ENCODE data around the gene TAS2R16.

The TAS2R16 gene, protein sequence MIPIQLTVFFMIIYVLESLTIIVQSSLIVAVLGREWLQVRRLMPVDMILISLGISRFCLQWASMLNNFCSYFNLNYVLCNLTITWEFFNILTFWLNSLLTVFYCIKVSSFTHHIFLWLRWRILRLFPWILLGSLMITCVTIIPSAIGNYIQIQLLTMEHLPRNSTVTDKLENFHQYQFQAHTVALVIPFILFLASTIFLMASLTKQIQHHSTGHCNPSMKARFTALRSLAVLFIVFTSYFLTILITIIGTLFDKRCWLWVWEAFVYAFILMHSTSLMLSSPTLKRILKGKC

DNA sequence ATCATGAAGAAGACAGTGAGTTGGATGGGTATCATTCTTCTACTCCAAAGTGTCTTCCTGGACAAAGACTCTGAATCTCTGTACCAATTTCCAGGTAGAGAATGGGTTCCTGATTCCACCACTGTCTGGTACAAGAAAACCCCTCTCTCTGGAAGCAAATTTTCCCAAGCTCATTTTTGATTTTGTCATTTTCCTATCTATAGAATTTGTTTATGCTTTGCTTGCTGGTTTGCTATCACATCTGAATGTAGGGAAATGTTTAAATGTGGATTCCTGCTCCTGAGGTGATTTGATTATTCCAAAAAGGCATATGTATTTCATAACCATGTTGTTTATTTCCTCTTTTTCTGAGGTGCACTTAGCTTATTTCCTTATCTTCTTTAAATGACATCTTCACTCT lies at the start of gene TAS2R16:
Gene TAS2R16, minus strand, starts transcription at position 101 of the 400 bp plus-strand sequence. Its CDS starts 66 bp downstream, at position 35.
- DNase-seq, result no peak

DNA sequence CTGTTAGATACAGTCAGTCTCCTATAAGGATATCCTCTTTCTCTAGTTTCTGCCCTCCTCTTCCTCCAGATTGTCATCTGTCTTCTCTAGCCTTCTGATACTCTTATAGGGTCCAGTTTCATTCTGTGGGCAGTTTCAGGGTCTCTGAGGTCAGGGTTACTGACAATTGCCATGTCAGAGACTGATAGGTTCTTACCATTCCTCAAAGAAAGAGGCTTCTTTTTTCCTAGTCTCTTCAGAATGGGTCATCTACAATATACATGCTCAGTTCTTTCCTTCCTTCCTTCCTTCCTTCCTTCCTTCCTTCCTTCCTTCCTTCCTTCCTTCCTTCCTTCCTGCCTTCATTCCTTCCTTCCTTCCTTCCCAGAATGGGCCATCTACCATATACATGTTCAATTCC lies 48.1 kb upstream of the TAS2R16 start:
- DNase-seq, result no peak

DNA sequence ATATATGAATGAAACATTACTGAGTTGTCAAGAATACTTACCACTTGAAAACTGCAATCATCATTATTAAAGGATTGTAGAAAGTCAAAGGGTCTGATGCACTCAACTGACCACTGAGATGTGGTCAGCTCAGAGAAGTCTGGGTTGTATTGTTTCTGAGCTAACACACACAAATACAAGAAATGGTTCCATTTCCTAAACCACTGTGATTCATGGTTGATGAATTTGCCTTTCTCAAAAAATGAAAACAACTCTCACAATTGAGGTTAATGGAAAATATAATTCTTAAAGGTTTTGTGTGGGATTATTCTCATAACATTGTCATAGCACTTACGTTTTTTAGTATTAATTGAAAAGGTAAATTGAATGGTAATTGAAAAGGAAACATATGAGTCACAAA lies 45.6 kb upstream of the TAS2R16 start:
- DNase-seq, result no peak

DNA sequence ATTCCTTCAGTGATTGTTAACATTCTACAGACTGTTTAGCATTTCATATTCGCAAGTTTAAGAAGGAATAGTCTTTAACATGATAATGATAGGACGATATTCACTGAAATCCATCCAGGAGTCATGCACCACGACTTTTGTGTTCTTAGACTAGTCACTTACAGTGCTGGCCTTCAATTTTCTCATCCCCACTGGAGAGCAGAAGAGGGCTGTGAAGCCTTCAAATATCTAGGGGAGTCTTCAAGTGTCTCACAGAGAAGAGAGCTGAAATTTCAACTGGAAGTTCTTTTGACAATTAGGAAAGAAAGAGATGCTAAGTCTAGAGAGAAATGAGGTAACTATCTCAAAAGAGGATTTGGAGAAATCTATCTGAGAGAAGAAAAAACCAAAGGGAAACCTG lies 43.8 kb upstream of the TAS2R16 start:
- DNase-seq, result no peak

DNA sequence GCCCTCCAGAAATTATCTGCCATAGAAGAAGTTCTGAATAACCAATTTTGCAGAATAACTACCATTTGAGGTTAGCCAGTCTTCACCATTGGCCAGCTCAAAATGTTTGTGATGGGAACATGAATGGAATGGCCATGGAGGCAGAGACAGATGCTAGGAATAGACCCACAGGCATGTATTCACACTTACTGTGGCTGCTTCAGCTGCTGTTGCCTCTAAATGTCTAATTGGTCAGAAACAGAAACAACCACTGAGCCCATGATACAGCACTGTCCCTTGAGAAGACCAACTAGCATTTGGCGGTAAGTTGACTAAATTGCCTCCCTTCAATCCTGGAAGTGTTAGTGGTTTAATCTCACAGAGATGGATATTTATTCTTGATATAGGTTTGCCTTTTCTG lies 38.6 kb upstream of the TAS2R16 start:
- no peak for DNase-seq

DNA sequence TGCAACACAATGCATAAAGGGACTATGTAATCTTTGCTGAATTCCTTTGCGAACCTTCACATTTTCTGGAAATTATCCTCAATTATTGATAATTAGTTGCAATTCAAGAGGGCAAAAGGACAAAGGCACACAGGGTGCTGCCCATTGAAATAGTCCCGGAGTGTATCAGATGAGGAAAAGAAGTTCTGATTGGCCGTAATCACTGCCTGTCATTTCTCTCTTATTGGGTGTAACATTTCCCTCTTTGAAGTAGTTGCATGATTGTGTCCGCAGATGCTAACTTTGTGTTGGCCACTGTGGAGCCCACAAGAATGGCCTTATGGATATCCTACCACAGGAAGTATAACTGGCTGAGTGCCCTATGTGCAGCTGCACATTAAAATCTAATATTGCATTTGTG lies 35.1 kb upstream of the TAS2R16 start:
- no peak for DNase-seq

DNA sequence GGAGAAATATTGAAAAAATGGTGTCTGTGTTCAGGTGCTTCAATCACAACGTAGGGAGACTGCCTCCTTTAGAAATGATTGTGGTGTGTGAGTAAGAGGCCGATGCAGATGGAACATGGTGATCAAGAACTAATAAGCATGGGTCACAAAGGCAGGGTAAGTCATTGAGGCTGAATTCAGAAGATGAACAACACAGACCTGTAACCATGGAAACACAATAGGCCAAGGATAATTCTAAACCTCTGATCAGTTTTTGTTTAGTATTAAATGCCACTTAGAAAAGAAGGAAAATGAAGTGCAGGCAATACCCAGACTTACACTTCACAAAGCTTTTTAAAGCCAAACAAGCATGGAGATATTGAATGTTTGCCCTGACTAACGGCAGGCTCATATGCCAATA lies 32.8 kb upstream of the TAS2R16 start:
- DNase-seq, result no peak

DNA sequence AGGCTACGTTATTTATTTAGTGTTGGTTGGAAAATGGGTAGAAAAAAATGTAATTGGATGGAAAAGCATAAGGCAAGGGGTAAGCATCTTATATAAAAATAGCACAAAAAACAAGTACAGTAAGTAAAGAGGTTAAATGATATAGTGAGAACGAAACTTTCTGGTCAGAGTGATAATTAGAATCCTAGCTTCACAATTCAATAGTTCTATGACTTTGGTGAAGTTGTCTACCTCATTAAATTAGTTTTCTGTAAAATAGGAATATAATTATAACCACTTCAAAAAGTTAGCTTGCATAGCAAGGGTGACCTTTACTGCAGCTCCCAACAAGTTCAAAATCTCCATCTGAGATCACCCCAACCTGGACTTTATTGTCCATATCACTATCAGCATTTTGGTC lies 30.8 kb upstream of the TAS2R16 start:
- DNase-seq, result no peak

DNA sequence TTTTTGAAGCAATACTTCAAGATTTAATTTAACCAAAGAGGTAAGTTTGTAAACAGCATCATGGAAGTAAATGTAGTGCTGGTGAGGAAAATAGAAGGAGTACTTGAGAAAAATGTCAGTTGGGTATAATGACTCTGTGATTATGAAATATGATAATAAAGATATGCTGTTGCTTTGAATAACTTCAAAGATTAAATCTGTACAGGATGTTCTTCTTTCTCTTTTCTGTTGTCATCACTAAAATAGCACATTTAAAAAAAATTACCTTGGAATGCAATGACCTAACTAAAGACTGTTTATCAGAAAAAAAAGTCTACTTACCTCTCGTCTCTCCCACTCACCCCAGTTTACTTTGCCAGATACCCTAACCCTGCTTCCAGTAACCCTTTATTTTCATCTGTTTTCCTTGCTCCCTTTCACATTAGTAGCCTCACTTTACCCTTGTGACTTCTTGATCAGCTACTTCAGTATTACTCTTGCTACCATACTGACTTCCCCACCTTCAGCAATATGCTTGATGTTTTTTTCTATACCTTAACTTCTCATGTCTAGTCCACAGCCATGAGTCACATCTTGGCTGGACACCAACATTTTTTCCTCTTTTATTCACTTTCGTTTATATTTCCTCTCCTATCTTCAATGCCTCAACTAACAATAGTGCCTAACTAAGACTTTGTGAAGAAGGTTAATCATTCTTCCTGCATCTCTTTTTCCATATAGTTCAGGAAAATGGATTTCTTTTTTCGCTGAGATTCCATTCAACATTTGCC lies 29.7 kb upstream of the TAS2R16 start:
- DNase-seq, result no peak

DNA sequence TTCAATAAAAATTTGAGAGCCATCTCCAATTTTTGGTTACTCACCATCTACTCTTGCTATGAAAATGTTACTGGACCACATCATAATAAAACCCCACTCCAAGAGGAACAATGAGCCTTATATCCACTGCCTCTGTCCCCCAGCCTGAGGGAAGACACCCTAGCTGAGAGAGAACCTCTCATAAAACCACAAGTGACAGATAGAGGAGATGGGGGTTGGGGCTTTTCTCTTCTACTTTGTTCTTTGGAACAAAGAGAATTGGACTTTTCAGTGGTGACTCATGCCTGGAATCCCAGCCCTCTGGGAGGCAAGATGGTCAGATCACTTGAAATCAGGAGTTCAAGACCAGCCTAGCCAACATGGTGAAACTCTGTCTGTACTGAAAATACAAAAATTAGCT lies 27.6 kb upstream of the TAS2R16 start:
- DNase-seq, result no peak

DNA sequence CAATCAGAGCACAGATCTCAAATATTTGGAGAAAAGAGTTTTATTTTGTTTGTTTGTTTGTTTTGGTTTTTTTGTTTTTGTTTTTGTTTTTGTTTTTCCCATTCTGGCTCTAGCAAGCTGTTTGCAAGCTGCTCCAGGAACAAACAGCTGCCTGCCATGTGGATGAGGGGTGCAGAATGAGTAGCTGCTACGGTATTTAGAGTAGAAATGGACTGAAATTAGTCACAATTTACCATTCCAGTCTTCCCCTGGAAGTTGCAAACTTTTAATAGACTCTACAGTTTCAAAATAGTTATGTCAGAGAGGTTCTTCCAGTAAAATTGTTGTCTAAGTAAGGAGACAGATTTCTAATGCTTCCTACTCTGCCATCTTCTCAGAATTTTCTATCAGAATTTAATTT lies 27.1 kb upstream of the TAS2R16 start:
- no peak for DNase-seq

DNA sequence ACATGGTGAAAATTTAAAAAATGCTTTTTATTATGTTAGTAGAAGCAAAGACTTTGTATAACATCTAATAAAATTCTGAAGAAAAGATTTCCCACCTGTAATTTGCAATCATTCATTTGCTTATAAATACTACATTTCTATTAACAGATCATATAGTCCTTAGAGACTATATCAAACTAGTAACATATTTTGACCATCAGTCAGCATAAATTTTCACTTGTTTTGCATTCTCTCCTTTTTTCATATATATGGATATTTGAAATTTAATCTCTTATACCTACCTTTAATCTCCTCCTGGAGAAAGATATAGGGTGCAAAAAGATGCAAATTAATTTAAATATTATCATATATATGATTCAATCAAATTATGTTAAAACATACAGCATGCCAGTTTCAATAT lies 16.9 kb upstream of the TAS2R16 start:
- no peak for DNase-seq

DNA sequence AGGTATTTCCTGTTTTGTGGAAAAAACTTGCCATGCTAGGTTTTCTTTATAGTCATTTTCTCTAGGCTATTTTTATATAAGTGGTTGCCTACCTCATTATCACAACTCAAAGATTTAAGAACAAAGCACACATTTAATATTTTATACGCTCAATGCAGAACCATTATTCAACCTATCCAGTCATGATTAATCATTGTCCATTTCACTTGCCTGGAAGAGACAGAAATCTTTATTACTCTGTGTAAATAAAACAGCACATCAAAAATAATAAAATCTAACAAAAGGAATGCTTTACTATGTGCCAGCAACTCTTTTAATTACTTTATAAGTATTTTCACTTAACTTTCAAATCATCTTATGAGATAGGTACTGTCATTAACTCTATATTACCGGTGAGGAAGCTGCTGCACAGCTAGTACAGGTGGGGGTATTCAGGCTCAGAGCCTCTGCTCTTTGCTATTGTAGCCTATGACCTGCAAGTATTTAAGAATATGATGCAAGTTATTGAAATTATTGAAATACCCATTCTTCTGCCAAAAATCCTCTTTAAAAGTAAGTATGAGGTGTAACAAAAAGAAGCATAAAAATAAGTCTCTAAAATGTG lies 16.4 kb upstream of the TAS2R16 start:
- DNase-seq, result no peak

DNA sequence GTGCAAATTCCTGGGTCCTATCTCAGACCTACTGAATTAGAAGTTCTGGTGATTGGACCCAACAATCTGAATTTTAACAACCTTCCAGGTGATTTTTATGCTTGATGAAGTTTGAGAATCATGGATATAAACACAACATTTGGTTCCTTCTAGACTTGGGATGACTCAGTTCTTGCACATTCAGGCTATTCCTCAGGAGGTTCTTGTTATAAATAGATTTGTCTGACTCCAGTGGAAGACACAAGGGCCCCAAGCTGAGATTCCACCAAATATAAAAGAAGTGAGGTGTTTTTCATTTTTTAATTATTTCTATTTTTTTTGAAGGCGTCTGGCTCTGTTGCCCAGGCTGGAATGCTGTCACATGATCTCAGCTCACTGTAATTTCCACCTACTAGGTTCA lies 9.4 kb upstream of the TAS2R16 start:
- DNase-seq, result no peak

DNA sequence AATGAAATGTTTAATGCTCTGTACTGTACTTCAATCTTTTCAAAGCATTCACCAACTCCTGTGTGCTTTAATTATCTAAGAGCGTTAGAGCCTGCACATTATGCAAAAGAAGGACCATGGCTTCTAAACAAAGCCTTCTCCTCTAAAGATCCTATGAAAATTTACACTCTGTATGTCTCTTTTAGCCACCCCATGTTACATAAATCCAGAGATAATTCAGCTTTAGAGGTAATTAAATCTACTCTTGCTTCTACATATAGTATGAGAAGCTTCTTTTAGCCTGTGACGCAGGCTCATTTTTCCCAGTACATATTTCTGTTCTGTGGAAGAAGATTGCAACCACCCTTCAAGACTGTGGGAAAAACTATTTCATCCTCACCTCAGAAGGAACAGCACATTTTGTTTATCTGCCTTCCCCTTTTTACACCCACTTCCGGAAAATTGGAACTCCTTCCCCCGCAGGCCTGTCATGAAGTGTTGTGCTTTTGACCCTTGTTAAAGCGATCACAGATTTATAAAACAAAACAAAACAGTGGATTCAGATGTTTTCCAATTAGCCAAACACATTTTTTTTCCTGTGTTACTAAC lies 8.1 kb upstream of the TAS2R16 start:
- DNase-seq, result no peak

DNA sequence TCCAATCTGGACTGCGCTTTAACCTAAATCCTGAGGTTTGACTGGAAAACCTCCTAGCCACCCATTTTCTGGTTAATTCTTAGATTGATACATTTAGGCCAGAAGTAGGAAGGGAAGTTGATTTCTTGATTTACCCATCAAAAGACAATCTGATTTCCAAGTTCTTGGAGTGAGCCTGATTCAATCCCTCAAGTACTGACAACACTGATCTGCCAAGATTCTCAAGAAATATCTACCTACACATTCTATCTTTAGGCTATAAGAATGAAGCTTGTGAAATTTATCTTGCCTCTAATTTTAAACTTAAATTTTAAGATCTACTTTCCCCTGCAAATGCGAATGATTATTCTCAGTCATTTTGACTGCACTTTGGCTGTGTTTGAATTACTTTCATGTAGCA lies 5.9 kb downstream of the TAS2R16 start:
- no peak for DNase-seq

DNA sequence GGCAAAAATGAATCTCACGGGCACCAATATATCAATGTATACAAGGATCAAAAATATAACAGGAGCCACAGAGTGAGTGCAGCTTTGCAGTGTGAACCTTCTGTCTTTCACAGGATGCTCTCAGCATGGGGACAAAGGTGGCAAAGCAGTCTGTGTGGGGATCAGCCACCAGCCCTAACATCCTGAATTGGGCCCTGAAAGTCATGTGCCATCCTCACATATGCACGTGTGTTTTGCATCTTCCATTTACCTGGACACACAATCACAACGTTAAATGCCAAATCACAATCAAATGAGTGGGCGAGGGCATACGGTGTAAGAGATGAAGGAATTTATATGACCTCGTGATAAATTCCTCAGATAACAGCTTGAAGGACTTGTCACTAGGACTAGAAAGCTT lies 6.5 kb downstream of the TAS2R16 start:
- no peak for DNase-seq

DNA sequence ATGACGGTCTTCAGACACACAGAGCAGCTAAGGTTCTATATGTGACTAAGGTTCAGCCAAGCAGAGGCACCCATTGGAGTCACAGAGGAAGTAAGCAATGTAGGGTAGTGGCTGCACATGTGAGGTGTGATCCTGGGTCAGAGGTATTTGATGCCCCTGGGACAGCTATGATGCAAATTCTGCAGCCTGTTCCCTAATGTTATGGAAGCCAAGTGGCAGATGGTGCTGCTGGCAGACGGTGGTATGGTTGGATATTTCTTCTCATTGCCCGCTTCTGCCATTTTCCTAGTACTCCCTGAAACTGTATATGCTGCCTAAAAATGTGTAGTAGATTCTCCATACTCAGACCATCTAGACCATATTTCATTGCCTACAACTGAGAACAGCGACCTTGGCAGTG lies 7.2 kb downstream of the TAS2R16 start:
- DNase-seq, result no peak

DNA sequence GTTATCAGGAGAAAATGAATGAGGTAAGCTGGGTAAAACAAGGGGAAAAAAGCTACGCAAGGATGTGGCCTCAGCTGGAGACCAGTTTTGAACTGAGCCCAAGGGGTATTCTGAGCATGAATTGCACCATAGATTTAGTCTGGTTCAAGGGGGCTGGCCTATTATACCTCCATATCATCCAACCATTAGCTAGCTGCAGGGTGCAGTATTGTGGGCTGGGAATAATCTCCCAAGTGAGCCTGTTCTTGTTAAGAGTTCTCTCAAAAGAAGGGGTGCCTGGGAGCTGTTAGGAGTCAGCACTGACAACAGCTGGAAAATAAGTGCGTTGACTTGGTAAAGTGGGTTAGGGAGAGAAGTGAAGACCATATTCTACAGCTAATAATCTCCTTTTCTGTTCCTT lies 8.0 kb downstream of the TAS2R16 start:
- no peak for DNase-seq

DNA sequence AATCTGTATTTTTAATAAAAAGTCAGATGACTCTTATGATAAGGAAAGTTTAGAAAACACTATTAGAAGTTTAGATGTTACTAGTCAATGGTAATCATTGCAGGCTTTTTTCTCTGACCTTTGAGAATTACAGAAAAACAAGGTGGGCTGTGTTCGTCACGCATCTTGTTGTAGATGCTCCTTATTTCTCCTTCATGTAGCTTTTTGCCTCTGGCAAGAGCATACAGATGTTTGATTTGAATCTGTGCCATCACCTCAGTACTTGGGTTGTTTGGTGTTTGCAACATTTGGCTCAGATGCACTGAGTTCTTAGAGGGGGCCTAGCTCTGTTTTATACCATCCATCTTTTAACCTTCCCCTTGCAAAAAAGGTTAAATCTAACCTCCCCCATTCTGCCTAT lies 11.5 kb downstream of the TAS2R16 start:
- no peak for DNase-seq

DNA sequence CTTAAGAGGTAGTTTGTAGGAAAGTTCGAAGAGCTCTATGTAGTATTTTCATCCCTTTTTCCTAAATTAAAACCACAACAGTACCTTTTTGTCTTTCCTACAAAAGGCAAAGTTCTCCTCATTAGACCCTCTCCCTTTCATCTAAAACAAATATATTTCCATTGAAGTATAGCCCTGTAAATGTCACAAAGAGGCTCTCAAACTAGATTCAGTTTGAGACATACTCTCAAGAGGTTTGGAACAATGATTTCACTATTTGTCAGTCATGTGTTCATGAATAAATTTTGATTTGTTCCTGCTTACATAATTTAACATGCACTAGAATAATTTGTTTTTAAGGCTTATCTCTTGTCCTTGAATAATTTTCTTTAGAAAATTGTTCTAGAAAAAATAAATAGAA lies 12.2 kb downstream of the TAS2R16 start:
- DNase-seq, result no peak

DNA sequence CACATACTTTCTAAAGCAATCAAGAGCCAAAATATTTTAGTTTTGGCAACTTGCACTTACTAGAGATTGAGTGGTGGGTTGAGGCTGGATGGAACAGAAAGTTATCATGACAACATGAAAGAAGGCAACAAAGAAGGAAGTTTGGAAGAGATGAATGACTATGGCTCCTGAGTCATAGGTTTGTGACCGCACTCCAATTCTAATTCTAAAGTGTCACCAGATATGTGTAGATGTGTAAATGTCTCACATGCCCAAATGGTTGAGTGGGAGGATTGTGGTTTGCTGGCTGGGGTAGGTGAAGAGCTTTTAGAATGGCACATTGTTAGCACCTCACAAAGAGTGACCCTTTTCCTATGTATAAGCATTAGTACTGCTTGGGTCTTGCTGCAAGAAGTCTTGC lies 20.2 kb downstream of the TAS2R16 start:
- DNase-seq, result no peak

DNA sequence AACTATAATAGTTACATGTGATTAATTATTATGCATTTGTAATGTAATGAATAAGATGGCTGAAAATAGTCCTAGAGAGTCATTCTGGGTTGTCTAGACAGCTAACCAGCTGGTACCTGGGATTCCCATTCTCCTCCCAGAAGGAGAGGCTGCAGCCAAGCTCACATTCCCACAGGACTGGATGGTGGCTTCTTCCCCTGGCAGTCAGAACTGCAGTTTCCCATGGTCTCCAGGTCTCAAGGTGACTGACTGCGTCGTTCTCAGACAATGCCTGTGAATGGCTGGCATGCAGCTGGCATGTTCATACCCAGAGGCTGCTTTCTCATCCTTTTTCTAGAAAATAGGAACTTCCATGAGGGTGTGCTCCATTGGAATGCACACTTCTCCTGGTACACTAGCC lies 21.3 kb downstream of the TAS2R16 start:
- no peak for DNase-seq

DNA sequence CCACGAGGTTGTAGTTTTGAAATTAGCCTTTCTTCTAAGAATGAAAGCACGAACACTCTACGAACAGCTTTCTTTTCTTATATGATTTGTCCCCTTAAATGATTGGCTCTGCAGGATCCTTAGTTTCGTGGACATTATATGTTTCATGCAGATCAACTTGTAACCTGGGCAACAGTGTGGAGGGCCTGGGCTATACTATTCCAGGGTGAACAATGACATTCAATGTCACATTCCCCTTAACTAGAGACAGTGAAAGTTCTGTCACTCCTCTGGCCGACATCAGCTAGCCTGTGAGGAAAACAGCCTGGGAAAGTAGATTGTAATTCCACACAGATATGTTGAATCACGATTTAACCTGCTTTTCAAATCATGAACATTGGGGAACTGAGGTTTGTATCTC lies 23.4 kb downstream of the TAS2R16 start:
- DNase-seq, result no peak

All from activated CD8-positive, alpha-beta memory T cell treated with anti-CD3 and anti-CD28 coated beads for 24 hours (primary cell).